Activated naive CD8-positive, alpha-beta T cell treated with anti-CD3 and anti-CD28 coated beads, Interleukin-2, amount 10 ng/mL, durations not matched to agents 7 days and 5 days (primary cell): ENCODE data around the gene SPDEF. TPM values are rescaled to one million over a fixed set of nuclear protein-coding genes. Genes with fewer than 3 reads are reported as not detected.

Experiments
- ATAC-seq: fragments of 150-1000 bp; cut with Tn5 transposase; one replicate; pipeline ENCODE4 v1.10.0; 2021; ENCODE audit warnings: low read depth, moderate library complexity
- POLR2A ChIA-PET: fragments of 350-600 bp; sonication (Branson Sonifier 250); formaldehyde crosslinking; loops from one replicate; lab custom pipeline; 2021; ENCODE audit warnings: antibody characterized with exemption; lab: Charles Lee
- DNase-seq: peaks from one replicate; pipeline ENCODE4 v3.0.0; 2021
- H3K27ac Mint-ChIP-seq: one replicate; pipeline ENCODE4 v1.8.0; 2022; ENCODE audit warnings: mild to moderate bottlenecking, mixed read lengths
- H3K27me3 Mint-ChIP-seq: one replicate; pipeline ENCODE4 v1.8.0; 2022; ENCODE audit warnings: mild to moderate bottlenecking, moderate library complexity, mixed read lengths
- H3K36me3 Mint-ChIP-seq: one replicate; pipeline ENCODE4 v1.8.0; 2021; ENCODE audit warnings: mild to moderate bottlenecking, mixed read lengths
- H3K4me1 Mint-ChIP-seq: one replicate; pipeline ENCODE4 v1.8.0; 2021; ENCODE audit warnings: mixed read lengths
- H3K4me3 Mint-ChIP-seq: one replicate; pipeline ENCODE4 v1.8.0; 2022; ENCODE audit warnings: mild to moderate bottlenecking, moderate library complexity, mixed read lengths
- H3K9me3 Mint-ChIP-seq: one replicate; pipeline ENCODE4 v1.8.0; 2021; ENCODE audit warnings: mixed read lengths
- total RNA-seq, 2 experiments: library from RNA; stranded (reverse); gene quantifications; one replicate each; pipeline ENCODE4 v1.2.3, GENCODE V29; 2021

SPDEF gene
- total RNA-seq, 2 experiments from 2014 or later: not detected

DNA sequence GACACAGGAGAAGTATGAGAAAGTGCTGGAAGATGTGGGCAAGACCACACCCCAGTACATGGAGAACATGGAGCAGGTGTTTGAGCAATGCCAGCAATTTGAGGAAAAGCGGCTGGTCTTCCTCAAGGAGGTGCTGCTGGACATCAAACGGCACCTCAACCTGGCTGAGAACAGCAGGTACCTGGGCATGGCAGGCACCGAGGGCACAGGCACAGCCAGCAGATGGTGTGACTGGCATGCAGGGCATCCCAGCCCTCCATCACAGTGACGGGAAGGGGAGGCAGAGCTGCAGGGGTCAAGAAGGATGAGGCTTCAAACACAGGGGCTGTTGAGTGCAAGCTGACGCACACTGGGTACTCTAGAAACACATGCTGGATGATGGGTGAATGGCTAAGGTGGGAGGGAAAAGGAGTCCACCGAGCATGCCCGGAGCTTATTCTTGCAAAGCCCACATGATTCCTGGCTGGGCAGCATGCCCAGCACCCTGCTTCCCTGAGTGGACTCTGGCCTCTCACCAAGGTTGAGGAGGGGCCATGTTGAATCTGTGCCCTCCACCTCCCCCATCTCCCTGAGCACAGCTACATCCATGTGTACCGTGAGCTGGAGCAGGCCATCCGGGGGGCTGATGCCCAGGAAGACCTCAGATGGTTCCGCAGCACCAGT lies 26.3 kb downstream of the SPDEF start:
- H3K4me3 Mint-ChIP-seq: no peak overlapping the region
- H3K9me3 Mint-ChIP-seq: no peaks in the 10 kb centered on the region
- POLR2A ChIA-PET: no interaction called here
- no peaks in the 10 kb centered on the region for H3K36me3 Mint-ChIP-seq
- H3K4me1 Mint-ChIP-seq: peaks cover 4% of the 10 kb centered on the region
- ATAC-seq (no peak), DNase-seq (no peak)
- no peaks in the 10 kb centered on the region for H3K27me3 Mint-ChIP-seq
- H3K27ac Mint-ChIP-seq: no peak overlapping the region

DNA sequence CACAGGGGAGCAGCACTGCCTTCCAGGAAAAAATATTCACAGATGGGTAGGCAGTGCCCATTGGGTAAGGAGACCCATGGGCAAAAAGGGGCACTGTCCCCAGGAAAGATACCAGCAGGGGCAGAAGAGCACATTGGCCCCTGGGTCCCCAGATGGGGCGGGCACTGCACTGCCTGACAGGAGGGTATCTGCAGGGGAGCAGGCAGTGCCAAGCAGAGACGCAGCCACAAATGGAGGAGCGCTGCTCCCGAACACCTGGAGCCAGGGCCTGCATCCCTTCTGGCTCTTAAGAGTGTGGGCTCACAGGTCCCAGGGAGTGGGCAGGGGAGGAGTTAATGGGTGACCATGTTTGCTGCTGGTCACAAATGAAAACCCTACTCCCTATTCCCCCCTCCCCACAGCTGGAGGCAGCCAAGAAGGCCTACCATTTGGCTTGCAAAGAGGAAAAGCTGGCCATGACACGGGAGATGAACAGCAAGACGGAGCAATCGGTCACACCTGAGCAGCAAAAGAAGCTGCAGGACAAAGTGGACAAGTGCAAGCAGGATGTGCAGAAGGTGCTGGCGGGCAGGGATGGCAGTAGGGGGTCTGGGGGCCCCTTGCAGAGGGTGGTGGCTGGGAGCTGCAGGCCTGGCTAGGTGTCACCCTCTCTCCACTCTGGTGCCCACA lies 27.0 kb downstream of the SPDEF start:
- no peaks in the 10 kb centered on the region for H3K9me3 Mint-ChIP-seq
- ATAC-seq: no peak
- no peaks in the 10 kb centered on the region for H3K27me3 Mint-ChIP-seq
- no peak for DNase-seq
- H3K4me3 Mint-ChIP-seq: no peak overlapping the region
- H3K27ac Mint-ChIP-seq: no peak overlapping the region
- POLR2A ChIA-PET: no interaction called here
- H3K4me1 Mint-ChIP-seq: peaks cover 4% of the 10 kb centered on the region
- H3K36me3 Mint-ChIP-seq: no peaks in the 10 kb centered on the region

DNA sequence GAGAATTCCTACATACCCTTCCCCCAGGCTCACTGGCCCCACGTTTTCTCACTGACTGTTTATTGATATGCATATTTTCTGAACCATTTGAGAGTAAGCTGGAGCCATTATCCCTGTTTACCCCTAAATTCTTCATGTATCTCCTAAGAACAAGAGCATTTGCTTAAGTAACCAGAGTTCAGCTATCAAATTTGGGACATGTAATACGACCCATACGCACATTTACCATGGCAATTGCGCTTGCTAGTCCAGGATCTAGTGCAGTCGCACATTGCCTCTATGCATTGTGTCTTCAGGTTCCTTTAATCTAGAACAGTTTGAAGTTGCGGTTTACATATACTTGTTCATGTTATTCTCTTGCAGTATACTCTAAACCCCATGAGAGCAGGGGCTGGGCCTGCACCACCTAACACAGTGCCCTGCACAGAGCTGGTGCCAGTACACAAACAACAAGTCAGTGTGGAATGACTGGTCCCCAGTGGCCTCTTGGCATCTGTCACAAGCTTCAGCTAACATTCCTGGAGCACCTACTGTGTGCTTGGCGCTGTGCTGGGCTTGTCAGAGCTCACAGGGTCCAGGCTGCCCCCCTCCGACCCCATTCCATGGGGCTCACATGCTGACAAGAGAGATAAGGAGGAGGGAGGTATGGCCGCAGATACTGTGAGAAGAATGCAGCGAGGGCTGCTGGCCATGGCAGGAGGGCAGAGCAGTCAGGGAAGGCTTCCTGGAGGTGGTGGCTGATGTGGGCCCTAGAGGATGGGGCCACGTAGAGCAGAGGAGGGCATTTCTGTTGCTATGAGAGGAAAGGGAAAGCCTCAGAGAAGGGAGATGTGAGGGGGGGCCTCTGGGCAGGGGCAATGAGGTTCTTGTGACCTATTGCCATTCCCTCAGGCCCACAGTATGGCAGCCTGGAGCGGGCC lies 28.1 kb downstream of the SPDEF start:
- Mint-ChIP-seq H3K27me3 (no peaks in the 10 kb centered on the region), H3K36me3 (no peaks in the 10 kb centered on the region), H3K27ac (no peak overlapping the region), H3K4me3 (no peak overlapping the region), H3K9me3 (no peaks in the 10 kb centered on the region), H3K4me1 (peaks cover 5% of the 10 kb centered on the region)
- no peak for DNase-seq
- POLR2A ChIA-PET: interaction anchor here (0.7 kb wide), 1 partner anchor 11 kb away, joined by 3 read pairs; no protein-coding TSS in a partner anchor
- ATAC-seq: no peak

DNA sequence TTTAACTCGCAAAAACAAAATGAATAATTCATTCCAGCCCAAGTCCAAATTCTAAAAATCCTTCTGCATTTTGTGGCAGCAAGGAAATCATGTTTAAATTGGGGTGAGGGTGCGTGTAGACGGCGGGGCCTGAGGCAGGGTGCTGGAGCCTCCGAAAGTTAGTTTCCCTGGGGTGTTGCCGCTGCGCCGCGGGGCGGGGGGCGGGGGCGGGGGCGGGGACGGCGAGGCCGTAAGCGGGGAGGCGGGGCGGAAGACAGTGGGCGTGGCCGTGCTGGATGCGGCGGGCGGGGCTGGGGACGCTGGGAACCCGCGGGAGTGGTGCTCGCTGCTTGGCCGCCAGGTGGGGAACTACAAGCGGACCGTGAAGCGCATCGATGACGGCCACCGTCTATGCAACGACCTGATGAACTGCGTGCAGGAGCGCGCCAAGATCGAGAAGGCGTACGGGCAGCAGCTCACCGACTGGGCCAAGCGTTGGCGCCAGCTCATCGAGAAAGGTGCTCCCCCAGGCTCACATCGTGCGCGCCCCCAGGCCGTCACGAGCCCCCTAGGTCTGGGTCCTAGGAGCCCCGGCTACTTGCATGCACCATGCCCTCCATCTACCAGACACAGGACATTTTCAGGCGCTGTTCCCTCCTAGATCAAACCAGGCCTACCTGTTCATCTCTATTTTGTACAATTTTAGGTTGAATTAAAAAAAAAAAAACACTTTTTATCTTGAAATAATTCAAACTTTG lies 29.0 kb downstream of the SPDEF start:
- no peaks in the 10 kb centered on the region for H3K36me3 Mint-ChIP-seq
- H3K27ac Mint-ChIP-seq: no peak overlapping the region
- peak overlapping the region; percentile 56 for H3K4me3 Mint-ChIP-seq
- peak; percentile 96 for DNase-seq
- no peaks in the 10 kb centered on the region for H3K9me3 Mint-ChIP-seq
- peaks cover 5% of the 10 kb centered on the region for H3K4me1 Mint-ChIP-seq
- POLR2A ChIA-PET: interaction anchor here (0.7 kb wide), 1 partner anchor 10 kb away, joined by 3 read pairs; no protein-coding TSS in a partner anchor
- peak; percentile 98 for ATAC-seq
- no peaks in the 10 kb centered on the region for H3K27me3 Mint-ChIP-seq

DNA sequence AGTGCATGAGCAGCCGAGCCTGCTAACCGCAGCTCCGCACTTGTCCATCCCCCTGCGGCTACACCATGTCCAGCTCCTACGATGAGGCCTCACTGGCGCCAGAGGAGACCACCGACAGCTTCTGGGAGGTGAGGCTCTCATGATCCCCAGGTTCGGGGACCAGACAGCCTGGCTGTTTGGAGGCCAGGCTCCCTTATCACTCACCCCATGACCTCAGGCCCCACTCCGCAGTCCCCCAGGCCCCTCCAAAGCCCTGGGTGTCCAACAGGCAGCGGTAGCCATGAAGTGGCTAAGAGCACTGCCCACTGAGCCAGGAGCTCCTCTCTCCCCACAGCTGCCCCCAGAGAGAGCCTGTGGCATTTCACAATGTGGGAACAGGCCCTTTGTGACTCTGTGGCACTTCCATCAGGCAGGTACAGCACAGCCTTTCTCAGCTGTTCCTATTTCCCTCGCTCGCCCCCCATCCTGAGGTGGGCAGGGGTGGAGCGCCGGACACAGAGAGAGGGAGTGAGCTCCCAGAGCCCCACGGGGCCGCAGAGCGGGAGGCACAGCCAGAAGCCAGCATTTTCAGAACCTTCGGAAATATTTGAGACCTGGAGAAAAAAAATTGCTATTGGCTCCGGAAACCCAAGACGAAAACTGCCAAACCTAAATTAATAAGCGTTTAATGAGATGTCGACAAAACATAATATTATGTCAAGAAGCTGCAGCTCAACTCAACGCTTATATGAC lies 29.7 kb downstream of the SPDEF start:
- DNase-seq (no peak), ATAC-seq (no peak)
- H3K27ac Mint-ChIP-seq: no peak overlapping the region
- POLR2A ChIA-PET: no interaction called here
- H3K4me1 Mint-ChIP-seq: peaks cover 4% of the 10 kb centered on the region
- no peaks in the 10 kb centered on the region for H3K36me3 Mint-ChIP-seq
- H3K27me3 Mint-ChIP-seq: no peaks in the 10 kb centered on the region
- no peaks in the 10 kb centered on the region for H3K9me3 Mint-ChIP-seq
- no peak overlapping the region for H3K4me3 Mint-ChIP-seq

DNA sequence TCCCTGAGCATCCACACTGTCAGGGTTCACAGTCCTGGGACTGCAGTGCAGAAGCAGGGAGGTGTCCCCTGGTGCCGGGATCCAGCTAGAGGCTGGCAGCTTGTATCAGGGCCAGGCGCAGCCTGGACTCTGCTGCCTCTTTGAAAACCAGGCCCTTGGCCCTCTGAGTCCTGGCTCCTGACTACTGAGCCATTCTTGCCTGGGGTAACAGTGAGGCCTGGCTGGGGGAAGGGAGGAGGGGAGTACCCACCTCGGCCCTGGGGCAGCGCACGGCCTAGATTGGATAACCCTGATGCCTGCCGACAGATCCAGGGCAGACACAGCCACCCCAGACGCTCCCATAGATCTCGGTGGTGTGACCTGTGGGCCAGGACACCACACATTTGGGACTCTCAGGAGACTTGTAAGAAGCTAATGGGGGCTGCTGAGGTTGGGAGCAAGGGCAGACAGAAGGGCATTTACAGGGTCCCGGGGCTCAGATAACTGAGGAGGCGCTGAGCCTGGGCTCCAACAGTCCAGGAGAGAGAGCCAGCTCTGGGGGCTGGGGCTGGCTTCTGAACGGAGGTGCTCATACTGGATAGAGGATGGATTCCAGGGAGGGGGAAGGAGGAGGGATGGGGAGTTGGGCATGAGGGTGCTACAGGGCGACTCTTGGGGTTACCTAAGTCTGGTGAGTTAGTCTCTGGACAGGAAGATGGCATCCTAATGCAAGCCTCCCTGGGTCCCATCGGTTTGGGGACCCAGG lies 30.5 kb downstream of the SPDEF start:
- Mint-ChIP-seq H3K9me3 (no peaks in the 10 kb centered on the region), H3K27ac (no peak overlapping the region), H3K36me3 (no peaks in the 10 kb centered on the region), H3K4me1 (peaks cover 4% of the 10 kb centered on the region), H3K27me3 (no peaks in the 10 kb centered on the region), H3K4me3 (no peak overlapping the region)
- DNase-seq (no peak), ATAC-seq (no peak)
- POLR2A ChIA-PET: no interaction called here

DNA sequence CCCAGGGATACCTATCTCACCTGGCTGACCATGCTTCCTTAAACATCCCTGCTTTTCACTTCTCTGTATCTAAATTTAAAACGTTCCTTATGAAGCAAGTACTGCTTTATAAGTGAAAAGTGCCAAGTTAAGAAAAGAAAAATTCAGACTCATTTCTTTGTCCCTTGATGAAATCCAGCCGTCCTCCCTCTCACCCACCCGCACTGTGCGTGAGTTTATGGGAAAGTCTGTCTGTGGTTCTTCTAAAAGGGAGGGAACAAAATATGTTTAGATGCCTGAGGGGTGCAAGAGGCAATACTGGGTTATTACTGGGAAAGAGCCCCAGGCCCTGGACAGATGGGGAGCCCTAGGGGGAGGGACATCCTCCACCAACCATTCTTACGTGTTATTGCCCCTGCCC lies 31.2 kb downstream of the SPDEF start:
- POLR2A ChIA-PET: no interaction called here
- no peak overlapping the region for H3K27ac Mint-ChIP-seq

DNA sequence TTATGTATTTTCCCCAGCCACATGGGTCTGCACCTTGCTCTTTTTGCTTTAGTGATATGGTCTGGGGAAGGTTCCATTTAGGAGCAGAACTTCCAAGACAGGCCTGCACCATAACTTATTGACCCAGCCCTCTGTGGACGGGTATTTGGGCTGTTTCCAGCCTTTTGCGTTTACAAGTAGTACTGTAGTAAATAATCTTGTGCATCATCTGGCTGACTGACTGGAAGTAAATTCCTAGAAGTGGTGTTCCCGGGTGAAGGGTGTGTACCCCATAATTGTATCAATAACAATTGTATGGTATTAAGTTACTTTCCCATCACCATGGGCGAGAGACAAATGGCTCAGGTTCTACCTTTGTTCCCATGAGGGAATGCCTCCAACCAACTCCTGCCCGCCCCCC lies 31.6 kb downstream of the SPDEF start:
- no peak for ATAC-seq
- Mint-ChIP-seq H3K4me3 (no peak overlapping the region), H3K9me3 (no peaks in the 10 kb centered on the region), H3K36me3 (no peaks in the 10 kb centered on the region), H3K27me3 (no peaks in the 10 kb centered on the region), H3K4me1 (peaks cover 4% of the 10 kb centered on the region), H3K27ac (no peak overlapping the region)
- POLR2A ChIA-PET: no interaction called here
- no peak for DNase-seq

More for the DNA sequence above, 31.2 kb downstream of the SPDEF start:
- DNase-seq: no peak
- Mint-ChIP-seq H3K4me3 (no peak overlapping the region), H3K4me1 (peaks cover 4% of the 10 kb centered on the region), H3K27me3 (no peaks in the 10 kb centered on the region), H3K36me3 (no peaks in the 10 kb centered on the region), H3K9me3 (no peaks in the 10 kb centered on the region)
- ATAC-seq: no peak

DNA sequence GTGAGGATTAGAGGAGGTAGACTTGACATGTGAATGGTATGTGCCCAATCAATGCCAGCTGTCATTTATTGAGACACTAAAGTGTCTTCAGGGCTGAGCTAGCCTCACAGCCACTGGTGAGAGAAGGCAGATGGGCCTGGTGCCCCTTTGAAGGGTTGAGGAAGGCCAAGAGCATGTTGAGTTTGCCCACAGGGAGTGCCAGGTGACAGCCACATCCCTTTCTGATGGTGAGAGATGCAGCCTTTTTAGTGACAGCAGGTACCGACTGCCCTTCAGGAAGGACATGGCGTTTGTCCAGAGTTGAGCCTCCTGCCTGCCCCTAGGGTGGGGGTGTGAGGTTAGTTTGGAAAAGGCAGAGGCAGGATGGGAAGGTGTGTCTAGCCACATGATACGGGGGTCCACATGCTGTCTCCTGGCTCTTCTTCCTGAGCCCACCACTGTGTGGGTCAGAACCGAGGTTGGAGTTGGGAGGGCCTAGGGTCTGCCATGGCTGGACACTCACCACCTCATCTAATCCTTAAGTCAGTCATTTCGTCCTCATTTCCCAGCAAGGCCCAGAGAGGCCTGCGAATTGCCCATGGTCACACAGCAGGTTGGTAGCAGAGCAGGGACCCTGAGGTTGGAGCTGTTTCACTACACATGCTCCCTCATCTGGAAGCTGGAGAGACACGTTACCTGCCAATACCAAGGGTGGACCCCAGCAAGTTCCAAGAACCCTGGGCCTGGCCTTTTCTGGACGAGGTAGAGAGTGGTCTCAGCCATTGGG lies 32.5 kb downstream of the SPDEF start:
- Mint-ChIP-seq H3K27ac (no peak overlapping the region), H3K36me3 (no peaks in the 10 kb centered on the region), H3K27me3 (no peaks in the 10 kb centered on the region), H3K9me3 (no peaks in the 10 kb centered on the region), H3K4me1 (peaks cover 4% of the 10 kb centered on the region), H3K4me3 (no peak overlapping the region)
- POLR2A ChIA-PET: no interaction called here
- no peak for ATAC-seq
- DNase-seq: no peak

DNA sequence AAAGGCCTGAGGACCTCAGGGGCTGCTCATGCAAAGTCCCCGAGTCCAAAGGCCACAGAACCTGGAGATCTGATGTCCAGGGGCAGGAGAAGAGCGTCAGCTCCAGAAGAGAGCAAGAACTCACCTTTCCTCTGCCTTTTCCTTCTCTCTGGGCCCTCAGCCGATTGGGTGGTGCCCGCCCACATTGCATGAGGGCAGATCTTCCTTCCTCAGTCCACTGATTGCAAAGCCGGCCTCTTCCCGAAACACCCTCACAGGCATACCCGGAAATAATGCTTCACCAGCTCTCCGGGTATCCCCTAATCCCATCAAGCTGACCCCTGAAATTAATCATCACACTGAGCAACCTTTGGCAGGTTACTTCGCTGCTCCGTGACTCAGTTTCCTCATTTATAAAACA lies 33.4 kb downstream of the SPDEF start:
- Mint-ChIP-seq H3K4me3 (no peak overlapping the region), H3K4me1 (peaks cover 4% of the 10 kb centered on the region), H3K9me3 (no peaks in the 10 kb centered on the region), H3K27ac (no peak overlapping the region), H3K27me3 (no peaks in the 10 kb centered on the region), H3K36me3 (no peaks in the 10 kb centered on the region)
- ATAC-seq (no peak), DNase-seq (no peak)
- POLR2A ChIA-PET: no interaction called here

DNA sequence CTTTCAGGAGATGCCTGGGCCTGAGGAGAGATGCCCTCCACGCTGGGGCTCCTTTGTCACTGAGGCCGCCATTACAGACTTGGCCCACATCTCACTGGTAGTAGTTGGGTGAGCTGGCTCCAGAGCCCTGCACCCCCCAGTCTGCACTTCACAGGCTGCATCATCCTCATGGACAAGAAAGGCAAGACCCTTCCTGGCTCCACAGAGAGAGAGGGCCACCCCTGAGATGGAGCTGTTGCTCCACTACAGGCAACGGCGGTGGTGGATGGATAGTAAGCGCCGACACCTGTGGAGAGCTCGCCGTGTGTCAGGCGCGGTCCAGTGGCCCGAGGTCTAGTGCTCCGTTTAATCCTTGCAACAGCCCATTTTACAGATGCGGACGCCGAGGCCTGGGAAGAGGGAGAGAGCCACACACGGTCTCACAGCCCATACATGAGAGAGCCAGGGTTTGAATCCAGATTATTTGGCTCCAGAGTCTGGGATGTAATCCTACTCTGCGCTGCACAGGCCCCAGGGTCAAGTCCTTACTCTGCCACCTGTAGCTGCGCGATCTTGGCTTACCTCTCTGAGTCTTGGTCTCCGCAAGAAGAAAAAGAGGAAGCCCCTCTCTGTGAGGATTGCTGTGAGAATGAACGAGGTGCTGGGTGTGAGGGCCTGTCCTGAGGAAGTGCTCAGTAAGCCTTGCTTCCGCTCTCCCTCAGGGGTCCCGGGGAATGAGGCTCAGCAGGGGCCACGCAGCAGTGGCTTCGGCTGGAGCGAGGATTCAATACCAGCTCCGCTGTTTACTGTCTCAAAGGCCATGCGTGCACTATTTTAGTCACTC lies 34.5 kb downstream of the SPDEF start:
- ATAC-seq (no peak), DNase-seq (no peak)
- H3K9me3 Mint-ChIP-seq: no peaks in the 10 kb centered on the region
- H3K27ac Mint-ChIP-seq: no peak overlapping the region
- H3K36me3 Mint-ChIP-seq: no peaks in the 10 kb centered on the region
- no peaks in the 10 kb centered on the region for H3K27me3 Mint-ChIP-seq
- peaks cover 1% of the 10 kb centered on the region for H3K4me1 Mint-ChIP-seq
- POLR2A ChIA-PET: no interaction called here
- no peak overlapping the region for H3K4me3 Mint-ChIP-seq
